HG03103 (cell line): ENCODE data around the gene EML6.
"Not testable (repeated sequence)": the region's sequence is repeated elsewhere in the genome, so short reads cannot be mapped to it uniquely, and the experiment has no call there.

ENCODE experiments used
- ATAC-seq: cut with Tn5 transposase; IDR thresholded peaks from one replicate; pipeline ENCODE4 v1.9.1; 2021; ENCODE audit warnings: low read depth; ENCODE audit not compliant: unreplicated experiment

Gene EML6

GRCh38 chr2:54979321-54980044, 256.0 kb downstream of the EML6 start:
- no peak for ATAC-seq

DNA sequence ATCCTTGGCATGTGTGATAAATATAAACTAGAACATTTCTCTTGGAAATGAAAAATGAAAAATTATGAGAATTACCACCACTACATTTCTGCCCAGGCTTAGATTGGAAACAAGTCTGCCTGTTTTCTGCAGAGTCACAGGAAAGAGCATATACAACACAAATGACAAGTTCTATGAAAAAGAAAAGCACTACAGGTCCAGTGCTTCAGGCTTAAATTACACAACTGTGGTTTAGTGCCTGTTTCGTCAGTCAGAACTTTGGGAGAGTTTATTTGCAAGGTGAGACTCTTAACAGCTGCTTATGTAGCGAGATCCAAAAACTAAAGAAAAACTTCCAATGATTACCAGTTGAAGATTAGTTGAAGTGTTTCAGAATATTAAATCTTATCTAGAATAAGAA, 257.9 kb downstream of the EML6 start:
- no peak for ATAC-seq

- no peak for ATAC-seq
These were observed 260.1 kb downstream of the EML6 start for GRCh38 chr2:54983345-54984220.

DNA sequence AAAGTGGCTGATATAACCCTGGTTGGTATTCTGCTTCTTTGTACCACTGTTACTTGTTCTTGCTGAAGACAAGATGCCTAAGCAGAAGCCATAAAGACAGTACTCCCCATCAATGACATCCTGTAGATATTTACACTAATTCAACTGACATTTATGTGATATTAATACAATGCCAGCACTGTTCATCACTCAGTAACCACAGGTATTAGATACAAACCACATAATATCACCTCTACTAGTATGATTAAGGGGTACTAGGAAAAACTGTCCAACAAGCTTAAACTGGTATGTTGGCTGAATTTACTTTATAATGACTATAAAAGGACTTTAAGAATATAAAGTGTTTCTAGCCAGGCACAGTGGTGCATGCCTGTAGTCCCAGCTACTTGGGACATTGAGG, 261.0 kb downstream of the EML6 start:
- ATAC-seq, result no peak

DNA sequence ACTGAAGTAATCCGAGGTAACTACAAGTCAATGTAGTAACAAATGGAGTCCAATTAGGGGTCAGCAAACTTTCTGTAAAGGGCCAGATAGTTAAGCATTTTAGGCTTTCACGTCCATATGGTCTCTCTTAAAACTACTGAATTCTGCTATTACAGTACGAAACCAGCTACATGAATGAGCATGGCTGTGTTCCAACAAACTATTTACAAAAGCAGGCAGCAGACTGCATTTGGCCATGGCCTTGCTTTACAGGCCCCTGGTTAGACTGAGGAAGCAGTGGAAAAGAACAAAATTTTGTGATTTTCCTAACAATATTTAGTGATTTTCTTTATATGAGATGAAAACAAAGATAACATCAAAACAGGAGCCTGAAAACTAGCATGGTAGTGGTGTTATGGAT, 262.8 kb downstream of the EML6 start:
- no peak for ATAC-seq

GRCh38 chr2:54988612-54989011, 265.1 kb downstream of the EML6 start:
- no peak for ATAC-seq

GRCh38 chr2:54990694-54991093, 267.2 kb downstream of the EML6 start:
- ATAC-seq, result not testable (repeated sequence)

GRCh38 chr2:54995553-54995952, 272.1 kb downstream of the EML6 start:
- no peak for ATAC-seq

DNA sequence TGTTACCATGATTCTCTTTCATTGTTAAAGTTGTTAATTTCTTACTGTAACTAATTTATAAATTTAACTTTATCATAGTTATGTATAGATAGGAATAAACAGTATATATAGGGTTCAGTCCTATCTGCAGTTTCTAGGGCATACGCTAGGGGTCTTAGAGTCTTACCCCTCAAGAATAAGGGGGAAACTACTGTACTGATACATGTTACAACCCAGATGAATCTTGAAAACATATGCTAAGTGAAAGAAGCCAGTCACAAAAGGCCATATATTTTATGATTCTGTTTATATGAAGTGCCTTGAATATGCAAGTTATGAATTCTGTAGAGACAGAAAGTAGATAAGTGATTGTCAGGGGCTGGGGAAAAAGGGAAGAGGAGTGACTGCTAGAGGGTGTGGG, 274.4 kb downstream of the EML6 start:
- no peak for ATAC-seq

- no peak for ATAC-seq
These were observed 275.7 kb downstream of the EML6 start for GRCh38 chr2:54999182-54999581.

DNA sequence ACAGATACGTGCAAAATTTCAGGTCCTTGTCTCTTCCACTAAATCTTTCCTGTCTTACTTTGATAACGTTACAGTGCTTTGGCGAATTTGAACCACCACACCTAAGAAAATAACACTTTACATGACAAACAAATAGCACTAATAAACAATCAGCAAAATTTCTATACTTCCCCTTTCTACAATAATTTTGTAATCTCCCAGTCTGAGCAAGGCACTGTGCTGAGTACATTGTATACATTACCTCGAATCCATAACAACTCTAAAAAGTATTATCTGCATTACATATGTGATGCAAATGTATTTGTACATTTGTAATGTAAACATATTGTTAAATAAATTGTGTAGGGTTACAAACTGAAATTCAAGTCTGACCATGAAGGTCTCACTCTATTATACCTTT, 276.9 kb downstream of the EML6 start:
- ATAC-seq, result no peak

DNA sequence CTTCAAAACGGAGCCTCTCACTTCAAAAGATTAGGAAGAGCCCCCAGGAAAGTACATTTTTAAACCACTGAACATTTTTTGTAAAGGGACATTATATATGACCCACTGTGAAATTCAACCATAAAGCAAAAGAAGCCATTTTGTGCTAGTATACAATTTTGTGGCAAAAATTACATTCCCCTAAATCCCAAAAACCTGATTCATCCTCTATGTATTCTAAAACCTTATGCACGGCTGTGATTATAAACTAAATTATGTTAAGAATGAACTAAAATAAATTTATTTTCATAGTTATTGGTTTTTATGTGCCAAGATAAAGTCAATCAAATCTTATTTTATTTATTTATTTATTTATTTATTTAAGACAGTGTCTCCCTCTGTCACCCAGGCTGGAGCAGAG, 278.3 kb downstream of the EML6 start:
- ATAC-seq, result no peak

- ATAC-seq, result no peak
These were observed 280.5 kb downstream of the EML6 start for GRCh38 chr2:55003706-55004639.

GRCh38 chr2:55006306-55006705, 282.8 kb downstream of the EML6 start:
- no peak for ATAC-seq

GRCh38 chr2:55009277-55010060, 286.0 kb downstream of the EML6 start:
- peak; percentile 15 for ATAC-seq

- peak; percentile 91 for ATAC-seq
These were observed 286.7 kb downstream of the EML6 start for GRCh38 chr2:55010149-55010591.

- no peak for ATAC-seq
These were observed 287.5 kb downstream of the EML6 start for GRCh38 chr2:55010915-55011314.

DNA sequence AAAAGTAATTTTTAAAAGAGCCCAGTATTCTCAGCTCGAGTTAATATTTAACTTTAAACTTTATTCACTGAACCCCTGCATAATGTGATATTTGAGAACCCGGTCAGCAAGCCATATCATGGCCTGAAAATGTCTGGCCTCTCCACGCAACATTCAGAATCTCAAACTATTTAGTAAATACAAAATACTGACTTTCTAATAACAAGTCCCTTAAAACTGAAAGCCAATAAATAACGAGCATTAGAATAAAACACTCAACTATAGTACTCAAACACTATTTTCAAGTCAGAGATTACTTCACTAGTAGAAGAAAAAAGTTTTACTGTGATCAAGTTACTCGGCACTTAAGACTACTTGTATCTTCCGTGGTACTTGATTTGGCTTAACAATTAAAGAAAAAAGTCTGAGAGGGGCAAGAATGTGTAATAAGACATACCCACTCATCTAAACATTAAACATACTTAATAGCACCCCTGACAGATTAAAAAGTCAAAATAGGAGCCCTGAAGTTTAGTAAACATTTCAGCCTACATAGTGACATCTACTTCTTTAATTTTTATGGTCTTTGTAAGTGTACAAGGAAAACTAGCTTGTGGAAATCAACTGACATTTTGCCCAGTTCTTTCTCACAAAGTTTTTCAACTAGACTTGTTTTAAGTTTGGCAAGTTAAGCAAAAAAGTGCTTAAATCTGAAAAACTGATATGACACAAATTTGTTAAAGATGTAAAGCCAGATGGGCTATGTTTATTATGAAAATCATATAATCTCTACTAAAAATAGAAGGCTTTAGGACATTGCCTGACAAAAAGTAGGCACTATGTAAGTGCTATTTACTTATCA, 288.6 kb downstream of the EML6 start:
- ATAC-seq, result no peak
